Liver (tissue), 3 donors: ENCODE data around the gene CABLES1.

Experiments used
- EGR1 ChIP-seq, 2 donors: IDR thresholded peaks; 2 replicates each; pipeline ENCODE4 v1.6.1; 2016 to 2018; ENCODE audit warnings: antibody characterized with exemption in 2 of 2, low read depth in 2 of 2
- GABPA ChIP-seq, 2 donors: IDR thresholded peaks in 1 of 2; conservative IDR thresholded peaks in 1 of 2; 2 replicates each; pipeline ENCODE4 v1.6.1; 2016; ENCODE audit warnings: antibody characterized with exemption in 2 of 2, mild to moderate bottlenecking in 1 of 2, moderate library complexity in 1 of 2
- JUND ChIP-seq, 2 donors: IDR thresholded peaks; 2 replicates each; pipeline ENCODE4 v1.6.1; 2016; ENCODE audit warnings: antibody characterized with exemption in 2 of 2
- RAD21 ChIP-seq, 2 donors: IDR thresholded peaks; 2 replicates each; pipeline ENCODE4 v1.6.1; 2016; ENCODE audit warnings: antibody characterized with exemption in 2 of 2, mild to moderate bottlenecking in 2 of 2
- RXRA ChIP-seq, 2 donors: IDR thresholded peaks; 2 replicates each; pipeline ENCODE4 v1.6.1; 2017 to 2018; ENCODE audit warnings: antibody characterized with exemption in 2 of 2, mild to moderate bottlenecking in 1 of 2
- SP1 ChIP-seq: IDR thresholded peaks from 2 replicates; pipeline ENCODE4 v1.6.1; 2018; ENCODE audit warnings: antibody characterized with exemption, mild to moderate bottlenecking
- TAF1 ChIP-seq: conservative IDR thresholded peaks from 2 replicates; pipeline ENCODE4 v1.6.1; 2016; ENCODE audit warnings: antibody characterized with exemption, mild to moderate bottlenecking
- YY1 ChIP-seq: IDR thresholded peaks from 2 replicates; pipeline ENCODE4 v1.6.1; 2016; ENCODE audit warnings: antibody characterized with exemption, mild to moderate bottlenecking
- TF ChIP-seq, protein P1 (sequence below): fragments of 150-350 bp; IDR thresholded peaks from 2 replicates; pipeline ENCODE4 v1.5.1; 2017; ENCODE audit warnings: improper control_type of control experiment, low read depth, low read length; ENCODE audit not compliant: missing input control
- TF ChIP-seq, protein P2 (sequence below): IDR thresholded peaks from 2 replicates; pipeline ENCODE4 v1.6.1; 2016; ENCODE audit warnings: antibody characterized with exemption, mild to moderate bottlenecking
- TF ChIP-seq, protein P3 (sequence below): IDR thresholded peaks from 2 replicates; pipeline ENCODE4 v1.6.1; 2016; ENCODE audit warnings: antibody characterized with exemption
- TF ChIP-seq, protein P4 (sequence below): IDR thresholded peaks from 2 replicates; pipeline ENCODE4 v1.6.1; 2016; ENCODE audit warnings: antibody characterized with exemption
- donor health status: healthy.
- donor health status: healthy.

DNA sequence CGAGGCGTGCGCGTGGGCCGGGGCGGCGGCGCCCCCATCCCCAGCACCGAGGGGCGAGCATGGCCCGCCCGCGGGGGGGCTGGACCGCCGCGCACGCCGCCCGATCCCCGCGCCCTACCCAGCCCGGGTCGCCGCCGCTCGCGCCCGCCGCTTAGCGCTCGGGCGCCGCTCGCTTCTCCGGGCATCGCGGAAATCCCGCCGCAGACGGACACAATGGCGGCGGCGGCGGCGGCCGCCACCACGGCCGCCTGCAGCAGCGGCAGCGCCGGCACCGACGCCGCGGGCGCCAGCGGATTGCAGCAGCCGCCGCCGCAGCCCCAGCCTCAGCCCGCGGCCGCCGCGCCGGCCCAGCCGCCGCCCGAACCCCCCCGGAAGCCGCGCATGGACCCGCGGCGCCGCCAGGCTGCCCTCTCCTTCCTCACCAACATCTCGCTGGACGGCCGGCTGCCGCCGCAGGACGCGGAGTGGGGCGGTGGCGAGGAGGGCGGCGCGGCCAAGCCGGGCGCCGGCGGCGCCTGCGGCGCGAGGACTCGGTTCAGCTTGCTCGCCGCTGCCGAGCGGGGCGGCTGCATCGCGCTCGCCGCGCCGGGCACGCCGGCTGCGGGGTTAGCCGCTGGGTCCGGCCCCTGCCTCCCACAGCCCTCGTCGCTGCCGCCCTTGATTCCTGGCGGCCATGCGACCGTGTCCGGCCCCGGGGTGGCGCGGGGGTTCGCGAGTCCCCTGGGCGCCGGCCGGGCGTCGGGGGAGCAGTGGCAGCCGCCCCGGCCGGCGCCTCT lies 453 bp downstream of the CABLES1 start:
- no peak for TF ChIP-seq RAD21 (IDR thresholded peaks at IDR 0.05)
- no peak for TF ChIP-seq SP1
- no peak for TF ChIP-seq RXRA (IDR thresholded peaks at IDR 0.05)
- no peak for TF ChIP-seq YY1
- TF ChIP-seq, protein P1, sequence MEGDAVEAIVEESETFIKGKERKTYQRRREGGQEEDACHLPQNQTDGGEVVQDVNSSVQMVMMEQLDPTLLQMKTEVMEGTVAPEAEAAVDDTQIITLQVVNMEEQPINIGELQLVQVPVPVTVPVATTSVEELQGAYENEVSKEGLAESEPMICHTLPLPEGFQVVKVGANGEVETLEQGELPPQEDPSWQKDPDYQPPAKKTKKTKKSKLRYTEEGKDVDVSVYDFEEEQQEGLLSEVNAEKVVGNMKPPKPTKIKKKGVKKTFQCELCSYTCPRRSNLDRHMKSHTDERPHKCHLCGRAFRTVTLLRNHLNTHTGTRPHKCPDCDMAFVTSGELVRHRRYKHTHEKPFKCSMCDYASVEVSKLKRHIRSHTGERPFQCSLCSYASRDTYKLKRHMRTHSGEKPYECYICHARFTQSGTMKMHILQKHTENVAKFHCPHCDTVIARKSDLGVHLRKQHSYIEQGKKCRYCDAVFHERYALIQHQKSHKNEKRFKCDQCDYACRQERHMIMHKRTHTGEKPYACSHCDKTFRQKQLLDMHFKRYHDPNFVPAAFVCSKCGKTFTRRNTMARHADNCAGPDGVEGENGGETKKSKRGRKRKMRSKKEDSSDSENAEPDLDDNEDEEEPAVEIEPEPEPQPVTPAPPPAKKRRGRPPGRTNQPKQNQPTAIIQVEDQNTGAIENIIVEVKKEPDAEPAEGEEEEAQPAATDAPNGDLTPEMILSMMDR, result no peak
- TF ChIP-seq, protein P2, sequence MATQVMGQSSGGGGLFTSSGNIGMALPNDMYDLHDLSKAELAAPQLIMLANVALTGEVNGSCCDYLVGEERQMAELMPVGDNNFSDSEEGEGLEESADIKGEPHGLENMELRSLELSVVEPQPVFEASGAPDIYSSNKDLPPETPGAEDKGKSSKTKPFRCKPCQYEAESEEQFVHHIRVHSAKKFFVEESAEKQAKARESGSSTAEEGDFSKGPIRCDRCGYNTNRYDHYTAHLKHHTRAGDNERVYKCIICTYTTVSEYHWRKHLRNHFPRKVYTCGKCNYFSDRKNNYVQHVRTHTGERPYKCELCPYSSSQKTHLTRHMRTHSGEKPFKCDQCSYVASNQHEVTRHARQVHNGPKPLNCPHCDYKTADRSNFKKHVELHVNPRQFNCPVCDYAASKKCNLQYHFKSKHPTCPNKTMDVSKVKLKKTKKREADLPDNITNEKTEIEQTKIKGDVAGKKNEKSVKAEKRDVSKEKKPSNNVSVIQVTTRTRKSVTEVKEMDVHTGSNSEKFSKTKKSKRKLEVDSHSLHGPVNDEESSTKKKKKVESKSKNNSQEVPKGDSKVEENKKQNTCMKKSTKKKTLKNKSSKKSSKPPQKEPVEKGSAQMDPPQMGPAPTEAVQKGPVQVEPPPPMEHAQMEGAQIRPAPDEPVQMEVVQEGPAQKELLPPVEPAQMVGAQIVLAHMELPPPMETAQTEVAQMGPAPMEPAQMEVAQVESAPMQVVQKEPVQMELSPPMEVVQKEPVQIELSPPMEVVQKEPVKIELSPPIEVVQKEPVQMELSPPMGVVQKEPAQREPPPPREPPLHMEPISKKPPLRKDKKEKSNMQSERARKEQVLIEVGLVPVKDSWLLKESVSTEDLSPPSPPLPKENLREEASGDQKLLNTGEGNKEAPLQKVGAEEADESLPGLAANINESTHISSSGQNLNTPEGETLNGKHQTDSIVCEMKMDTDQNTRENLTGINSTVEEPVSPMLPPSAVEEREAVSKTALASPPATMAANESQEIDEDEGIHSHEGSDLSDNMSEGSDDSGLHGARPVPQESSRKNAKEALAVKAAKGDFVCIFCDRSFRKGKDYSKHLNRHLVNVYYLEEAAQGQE, result no peak
- TF ChIP-seq TAF1, result no peak
- TF ChIP-seq GABPA (IDR thresholded peaks at IDR 0.05 in 1 of 2, conservative IDR thresholded peaks at IDR 0.05 in 1 of 2), result no peak
- TF ChIP-seq, protein P3, sequence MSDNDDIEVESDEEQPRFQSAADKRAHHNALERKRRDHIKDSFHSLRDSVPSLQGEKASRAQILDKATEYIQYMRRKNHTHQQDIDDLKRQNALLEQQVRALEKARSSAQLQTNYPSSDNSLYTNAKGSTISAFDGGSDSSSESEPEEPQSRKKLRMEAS, result no peak
- TF ChIP-seq EGR1 (IDR thresholded peaks at IDR 0.05; ENCODE audit: low read depth in 2 of 2), result no peak
- TF ChIP-seq JUND (IDR thresholded peaks at IDR 0.05), result no peak
- TF ChIP-seq, protein P4, sequence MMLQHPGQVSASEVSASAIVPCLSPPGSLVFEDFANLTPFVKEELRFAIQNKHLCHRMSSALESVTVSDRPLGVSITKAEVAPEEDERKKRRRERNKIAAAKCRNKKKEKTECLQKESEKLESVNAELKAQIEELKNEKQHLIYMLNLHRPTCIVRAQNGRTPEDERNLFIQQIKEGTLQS, result no peak
